NT2/D1 (cell line): ENCODE measurements around the gene C11orf16.

ENCODE experiments used
- DNase-seq: peaks from one replicate; pipeline ENCODE4 v3.0.0-alpha.2; 2011; ENCODE audit warnings: low read depth, low spot score
- H3K27me3 ChIP-seq: 2 replicates; pipeline ENCODE4 v1.6.0; 2011; ENCODE audit warnings: mild to moderate bottlenecking; ENCODE audit not compliant: insufficient read length, insufficient read depth
- H3K36me3 ChIP-seq: 2 replicates; pipeline ENCODE4 v1.6.1; 2011; ENCODE audit warnings: mild to moderate bottlenecking, low read length, mixed read lengths; ENCODE audit not compliant: insufficient read depth, insufficient read length
- H3K4me1 ChIP-seq: 2 replicates; pipeline ENCODE4 v1.5.1; 2011; ENCODE audit not compliant: insufficient read depth, insufficient read length
- H3K4me3 ChIP-seq: 2 replicates; pipeline ENCODE4 v1.5.1; 2011; ENCODE audit warnings: low read depth; ENCODE audit not compliant: insufficient read length
- H3K9ac ChIP-seq: 2 replicates; pipeline ENCODE4 v1.6.0; 2011; ENCODE audit warnings: low read depth; ENCODE audit not compliant: insufficient read length
- H3K9me3 ChIP-seq: 2 replicates; pipeline ENCODE4 v1.5.1; 2011; ENCODE audit warnings: mild to moderate bottlenecking, low read length; ENCODE audit not compliant: insufficient read depth
- SUZ12 ChIP-seq: IDR thresholded peaks from 2 replicates; pipeline ENCODE4 v1.6.1; 2011; ENCODE audit not compliant: insufficient read length, insufficient read depth; ENCODE audit errors: extremely low read depth
- YY1 ChIP-seq: IDR thresholded peaks from 2 replicates; pipeline ENCODE4 v1.6.1; 2011; ENCODE audit not compliant: insufficient read length, insufficient read depth
- ZNF274 ChIP-seq: IDR thresholded peaks from 2 replicates; pipeline ENCODE4 v1.6.1; 2011; ENCODE audit warnings: mild to moderate bottlenecking, low read depth, low read length

C11orf16 gene

GRCh38 chr11:8934742-8935488 lies 2.2 kb upstream of the C11orf16 start:
- H3K36me3 ChIP-seq: peaks cover 8% of the 10 kb centered on the region
- TF ChIP-seq YY1 (no peak), ZNF274 (no peak), SUZ12 (no peak)
- no peak overlapping the region for H3K4me3 ChIP-seq
- no peaks in the 10 kb centered on the region for H3K27me3 ChIP-seq
- peaks cover 9% of the 10 kb centered on the region for H3K4me1 ChIP-seq
- no peak for DNase-seq
- no peak overlapping the region for H3K9ac ChIP-seq
- no peaks in the 10 kb centered on the region for H3K9me3 ChIP-seq

GRCh38 chr11:8933931-8934330 lies 1.2 kb upstream of the C11orf16 start:
- Histone ChIP-seq H3K4me3 (no peak overlapping the region), H3K36me3 (peaks cover 15% of the 10 kb centered on the region), H3K9ac (no peak overlapping the region), H3K27me3 (no peaks in the 10 kb centered on the region), H3K9me3 (no peaks in the 10 kb centered on the region), H3K4me1 (peaks cover 9% of the 10 kb centered on the region)
- DNase-seq: no peak
- no peak for TF ChIP-seq SUZ12
- no peak for TF ChIP-seq ZNF274
- no peak for TF ChIP-seq YY1

DNA sequence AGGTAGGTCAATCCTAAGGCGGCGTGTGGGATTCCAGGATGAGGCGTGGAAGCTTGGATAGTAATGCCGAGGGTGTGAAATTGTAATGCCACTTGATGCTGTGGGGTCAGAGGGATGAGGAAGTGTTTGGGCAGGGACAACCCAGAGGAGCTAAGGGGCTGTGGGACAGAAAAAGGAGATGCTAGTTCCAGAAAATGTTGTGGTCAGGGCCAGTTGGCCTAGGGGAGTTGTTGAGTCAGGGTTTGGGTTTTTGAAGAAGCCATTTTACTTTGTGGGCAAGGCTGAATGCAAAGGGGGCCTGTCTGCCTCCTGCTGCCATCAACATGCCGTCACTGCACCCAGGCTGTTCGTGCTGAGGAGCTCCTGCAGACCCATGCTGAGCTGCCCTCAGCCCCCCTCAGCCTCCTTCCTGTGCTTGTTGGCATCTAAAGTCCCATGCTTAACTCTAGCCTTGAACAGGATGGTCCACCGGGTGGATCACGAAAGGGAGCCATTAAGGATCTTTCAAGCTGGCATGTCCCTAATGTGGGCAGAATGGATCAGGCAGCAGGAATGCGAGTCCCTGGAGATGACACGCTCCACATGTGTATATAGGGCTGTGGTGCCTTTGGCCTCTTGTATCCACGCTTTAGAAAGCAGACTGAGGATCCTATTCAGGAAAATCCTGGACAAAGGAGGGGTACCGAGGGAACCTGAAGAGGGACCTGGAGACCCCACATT lies 2.1 kb downstream of the C11orf16 start:
- DNase-seq: no peak
- H3K4me3 ChIP-seq: no peak overlapping the region
- H3K27me3 ChIP-seq: no peaks in the 10 kb centered on the region
- peaks cover 20% of the 10 kb centered on the region for H3K36me3 ChIP-seq
- TF ChIP-seq YY1: no peak
- no peak overlapping the region for H3K9ac ChIP-seq
- no peaks in the 10 kb centered on the region for H3K9me3 ChIP-seq
- peaks cover 9% of the 10 kb centered on the region for H3K4me1 ChIP-seq

DNA sequence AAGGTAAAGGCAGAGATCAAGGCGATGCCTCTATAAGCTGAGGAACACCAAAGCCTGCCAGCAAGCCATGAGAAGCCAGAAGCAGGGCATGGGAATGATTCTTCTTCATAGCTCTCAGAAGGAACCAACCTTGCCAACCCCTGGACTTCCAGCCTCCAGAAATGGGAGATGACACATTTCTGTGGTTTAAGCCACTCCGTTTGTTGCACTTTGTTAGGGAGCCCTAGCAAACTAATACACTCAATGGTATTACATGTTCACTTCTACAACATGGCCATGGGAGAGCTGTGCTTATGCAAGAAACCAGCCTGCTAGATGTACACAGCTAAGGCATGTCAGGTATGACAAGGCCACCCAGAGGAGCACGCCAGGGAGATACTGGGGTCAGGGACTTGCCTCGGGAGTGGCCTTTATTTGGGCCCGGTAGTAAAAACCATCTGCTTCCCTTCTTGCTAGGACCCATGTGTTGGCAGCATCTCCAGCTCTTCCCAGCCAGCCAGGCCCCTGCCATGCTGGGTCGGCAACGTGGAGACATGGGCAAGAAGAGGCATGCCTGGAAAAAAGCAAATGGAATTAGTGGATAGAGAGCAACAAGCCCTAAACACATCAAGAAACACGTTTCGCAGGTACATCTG lies 3.6 kb downstream of the C11orf16 start:
- H3K4me1 ChIP-seq: peaks cover 7% of the 10 kb centered on the region
- DNase-seq: no peak
- H3K9me3 ChIP-seq: no peaks in the 10 kb centered on the region
- H3K4me3 ChIP-seq: no peak overlapping the region
- H3K36me3 ChIP-seq: peaks cover 33% of the 10 kb centered on the region
- no peaks in the 10 kb centered on the region for H3K27me3 ChIP-seq
- no peak overlapping the region for H3K9ac ChIP-seq
- TF ChIP-seq YY1 (no peak), ZNF274 (no peak), SUZ12 (no peak)

DNA sequence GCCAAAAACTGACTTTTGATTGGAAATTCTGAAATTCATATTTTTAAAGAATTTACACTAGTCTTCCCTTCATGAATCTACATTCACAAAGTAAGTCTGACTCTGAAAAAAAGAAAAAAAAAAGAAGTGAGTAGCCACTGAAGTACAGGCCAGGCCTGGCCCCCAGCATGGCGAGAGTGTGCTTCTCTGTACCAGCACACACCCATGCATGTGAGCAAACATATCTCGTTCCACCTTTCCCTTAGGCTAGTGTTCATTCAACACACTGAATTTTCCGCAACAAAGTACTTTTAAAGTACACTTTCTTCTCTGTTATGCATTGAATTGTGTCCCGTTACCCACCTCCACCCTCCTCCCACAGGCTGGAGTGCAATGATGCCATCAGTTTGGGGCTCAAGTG lies 4.5 kb downstream of the C11orf16 start:
- H3K36me3 ChIP-seq: peaks cover 40% of the 10 kb centered on the region
- TF ChIP-seq SUZ12: no peak
- no peak for TF ChIP-seq YY1
- no peak for TF ChIP-seq ZNF274
- no peak for DNase-seq
- no peak overlapping the region for H3K4me3 ChIP-seq
- no peak overlapping the region for H3K9ac ChIP-seq
- H3K9me3 ChIP-seq: no peaks in the 10 kb centered on the region
- peaks cover 7% of the 10 kb centered on the region for H3K4me1 ChIP-seq
- H3K27me3 ChIP-seq: no peaks in the 10 kb centered on the region

GRCh38 chr11:8927233-8927632 lies 5.5 kb downstream of the C11orf16 start:
- H3K27me3 ChIP-seq: no peaks in the 10 kb centered on the region
- peaks cover 48% of the 10 kb centered on the region for H3K36me3 ChIP-seq
- TF ChIP-seq YY1 (no peak), SUZ12 (no peak)
- no peak for DNase-seq
- no peaks in the 10 kb centered on the region for H3K9me3 ChIP-seq
- no peak overlapping the region for H3K4me3 ChIP-seq
- no peak overlapping the region for H3K9ac ChIP-seq
- H3K4me1 ChIP-seq: peaks cover 2% of the 10 kb centered on the region

DNA sequence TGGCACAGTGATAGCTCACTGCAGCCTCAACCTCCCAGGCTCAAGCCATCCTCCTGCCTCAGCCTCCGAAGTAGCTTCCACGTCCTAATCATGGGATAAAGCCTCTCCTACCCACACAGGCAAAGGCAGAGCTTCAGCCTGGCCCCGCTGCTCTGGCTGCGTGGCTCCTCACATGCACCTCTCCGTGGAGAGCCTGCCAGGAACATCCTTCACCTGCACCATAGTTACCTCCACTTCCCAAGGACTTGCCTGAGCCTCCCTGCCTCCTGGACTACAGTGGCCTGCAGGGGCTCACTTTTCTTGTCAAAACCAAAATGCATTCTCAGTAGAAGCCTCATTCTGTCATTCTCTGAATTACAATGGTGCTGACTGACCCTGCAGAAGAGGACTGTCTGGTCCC lies 6.5 kb downstream of the C11orf16 start:
- Histone ChIP-seq H3K9ac (no peak overlapping the region), H3K9me3 (no peaks in the 10 kb centered on the region), H3K4me3 (no peak overlapping the region), H3K27me3 (no peaks in the 10 kb centered on the region), H3K4me1 (no peaks in the 10 kb centered on the region), H3K36me3 (peaks cover 55% of the 10 kb centered on the region)
- TF ChIP-seq ZNF274: no peak
- TF ChIP-seq SUZ12: no peak
- TF ChIP-seq YY1: no peak
- DNase-seq: no peak
